ENCODE results near the gene PCDHA4.
"Not testable (repeated sequence)": the region's sequence is repeated elsewhere in the genome, so short reads cannot be mapped to it uniquely, and the experiment has no call there.

PCDHA4 gene

GRCh38 chr5:140806834-140807775, at the start of gene PCDHA4:
Gene PCDHA4, plus strand, starts transcription at chr5:140807068.
- peak; percentile 7 to 31 for DNase-seq

GRCh38 chr5:140764177-140764973, 42.5 kb upstream of the PCDHA4 start:
- no peak for DNase-seq

DNA sequence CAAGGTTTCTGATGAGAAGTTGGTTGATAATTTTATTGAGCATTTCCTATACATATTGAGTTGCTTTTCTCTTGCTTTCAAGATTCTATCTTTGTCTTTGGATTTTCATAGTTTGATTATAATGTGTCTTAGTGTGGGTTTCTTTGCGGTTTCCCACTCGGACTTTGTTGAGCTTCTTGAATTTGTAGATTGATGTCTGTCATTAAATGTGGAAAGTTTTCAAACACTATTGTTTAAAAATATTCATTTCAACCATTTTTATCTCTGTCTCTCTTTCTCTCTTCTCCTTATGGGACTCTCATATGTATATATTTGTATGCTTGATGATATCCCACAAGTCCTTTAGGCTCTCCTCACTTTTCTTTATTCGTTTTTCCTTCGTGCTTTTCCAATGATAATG, 39.4 kb upstream of the PCDHA4 start:
- DNase-seq, result no peak

- DNase-seq, result no peak
Observed at GRCh38 chr5:140780512-140780911, 26.4 kb upstream of the PCDHA4 start.

DNA sequence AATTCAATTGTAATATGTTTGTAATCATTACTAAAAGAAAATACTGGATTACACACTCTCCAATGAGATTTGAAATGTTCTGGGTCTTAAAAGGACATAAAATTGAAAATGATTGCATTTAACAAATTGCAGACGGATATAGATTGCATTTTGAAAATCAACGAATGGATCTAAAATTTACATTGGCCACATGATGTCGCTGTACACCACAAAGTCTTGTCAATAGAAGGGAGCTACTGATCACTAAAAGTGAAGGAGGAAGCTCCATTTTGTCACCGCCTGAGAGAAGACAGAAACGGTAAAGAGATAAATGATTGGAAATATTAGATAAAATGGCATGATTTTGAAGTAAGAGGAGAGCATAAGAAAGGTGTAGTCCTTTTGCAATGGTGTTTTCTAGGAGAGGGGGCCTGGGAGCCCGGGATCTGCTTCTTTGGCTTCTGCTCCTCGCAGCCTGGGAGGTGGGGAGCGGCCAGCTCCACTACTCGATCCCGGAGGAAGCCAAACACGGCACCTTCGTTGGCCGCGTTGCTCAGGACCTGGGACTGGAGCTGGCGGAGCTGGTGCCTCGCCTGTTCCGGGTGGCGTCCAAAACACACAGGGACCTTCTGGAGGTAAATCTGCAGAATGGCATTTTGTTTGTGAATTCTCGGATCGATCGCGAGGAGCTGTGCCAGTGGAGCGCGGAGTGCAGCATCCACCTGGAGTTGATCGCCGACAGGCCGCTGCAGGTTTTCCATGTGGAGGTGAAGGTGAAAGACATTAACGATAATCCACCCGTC, 20.8 kb upstream of the PCDHA4 start, which contains the start of gene PCDHA1:
TSS of gene PCDHA1 (plus strand) at position 236 of the 782 bp plus-strand sequence.
- DNase-seq, result no peak

- not testable (repeated sequence) for DNase-seq
Observed at GRCh38 chr5:140787422-140787821, 19.4 kb upstream of the PCDHA4 start.

GRCh38 chr5:140787849-140788504, 18.9 kb upstream of the PCDHA4 start:
- not testable (repeated sequence) for DNase-seq

- no peak for DNase-seq
Observed at GRCh38 chr5:140791089-140791488, 15.8 kb upstream of the PCDHA4 start.

DNA sequence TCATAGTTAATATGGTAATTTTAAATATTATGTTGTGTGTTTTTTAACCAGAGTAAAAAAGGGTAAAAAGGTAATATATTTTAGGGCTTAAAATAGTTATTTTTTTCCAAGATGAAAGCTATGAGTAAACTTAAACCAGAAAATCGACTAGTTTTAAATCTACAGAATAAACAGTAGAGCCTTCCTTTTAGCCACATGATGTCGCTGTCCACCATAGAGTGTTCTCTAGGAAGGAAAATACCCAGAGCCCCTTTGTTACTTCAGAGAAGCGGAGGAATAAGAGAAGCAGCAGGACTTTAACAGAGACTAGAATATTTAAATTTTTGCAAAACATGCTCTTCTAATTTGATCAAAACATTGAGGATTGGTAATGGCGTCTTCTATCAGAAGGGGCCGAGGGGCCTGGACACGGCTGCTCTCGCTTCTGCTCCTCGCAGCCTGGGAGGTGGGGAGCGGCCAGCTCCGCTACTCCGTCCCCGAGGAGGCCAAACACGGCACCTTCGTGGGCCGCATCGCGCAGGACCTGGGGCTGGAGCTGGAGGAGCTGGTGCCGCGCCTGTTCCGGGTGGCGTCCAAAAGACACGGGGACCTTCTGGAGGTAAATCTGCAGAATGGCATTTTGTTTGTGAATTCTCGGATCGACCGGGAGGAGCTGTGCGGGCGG, 12.1 kb upstream of the PCDHA4 start, which contains the start of gene PCDHA2:
TSS of gene PCDHA2 (plus strand) at position 258 of the 664 bp plus-strand sequence.
- no peak for DNase-seq

DNA sequence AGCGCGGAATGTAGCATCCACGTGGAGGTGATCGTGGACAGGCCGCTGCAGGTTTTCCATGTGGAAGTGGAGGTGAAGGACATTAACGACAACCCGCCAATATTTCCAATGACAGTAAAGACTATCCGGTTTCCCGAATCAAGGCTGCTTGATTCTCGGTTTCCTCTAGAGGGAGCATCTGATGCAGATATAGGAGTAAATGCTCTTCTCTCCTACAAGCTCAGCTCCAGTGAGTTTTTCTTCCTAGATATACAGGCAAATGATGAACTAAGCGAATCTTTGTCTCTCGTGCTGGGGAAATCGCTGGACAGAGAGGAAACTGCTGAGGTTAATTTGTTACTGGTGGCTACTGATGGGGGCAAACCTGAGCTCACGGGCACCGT, 11.6 kb upstream of the PCDHA4 start:
- DNase-seq, result no peak

DNA sequence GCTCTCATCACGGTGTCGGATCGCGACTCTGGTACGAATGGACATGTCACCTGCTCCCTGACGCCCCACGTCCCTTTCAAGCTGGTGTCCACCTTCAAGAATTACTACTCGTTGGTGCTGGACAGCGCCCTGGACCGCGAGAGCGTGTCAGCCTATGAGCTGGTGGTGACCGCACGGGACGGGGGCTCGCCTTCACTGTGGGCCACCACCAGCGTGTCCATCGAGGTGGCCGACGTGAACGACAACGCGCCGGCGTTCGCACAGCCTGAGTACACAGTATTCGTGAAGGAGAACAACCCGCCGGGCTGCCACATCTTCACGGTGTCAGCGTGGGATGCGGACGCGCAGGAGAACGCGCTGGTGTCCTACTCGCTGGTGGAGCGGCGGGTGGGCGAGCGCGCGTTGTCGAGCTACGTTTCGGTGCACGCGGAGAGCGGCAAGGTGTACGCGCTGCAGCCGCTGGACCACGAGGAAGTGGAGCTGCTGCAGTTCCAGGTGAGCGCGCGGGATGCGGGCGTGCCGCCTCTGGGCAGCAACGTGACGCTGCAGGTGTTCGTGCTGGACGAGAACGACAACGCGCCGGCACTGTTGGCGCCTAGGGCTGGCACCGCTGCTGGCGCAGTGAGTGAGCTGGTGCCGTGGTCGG, 10.7 kb upstream of the PCDHA4 start:
- DNase-seq, result not testable (repeated sequence)

GRCh38 chr5:140796718-140797095, 10.2 kb upstream of the PCDHA4 start:
- no peak for DNase-seq

GRCh38 chr5:140800816-140801493, 5.9 kb upstream of the PCDHA4 start, which contains the start of gene PCDHA3:
Gene PCDHA3, plus strand, starts transcription at chr5:140801057.
- no peak for DNase-seq

DNA sequence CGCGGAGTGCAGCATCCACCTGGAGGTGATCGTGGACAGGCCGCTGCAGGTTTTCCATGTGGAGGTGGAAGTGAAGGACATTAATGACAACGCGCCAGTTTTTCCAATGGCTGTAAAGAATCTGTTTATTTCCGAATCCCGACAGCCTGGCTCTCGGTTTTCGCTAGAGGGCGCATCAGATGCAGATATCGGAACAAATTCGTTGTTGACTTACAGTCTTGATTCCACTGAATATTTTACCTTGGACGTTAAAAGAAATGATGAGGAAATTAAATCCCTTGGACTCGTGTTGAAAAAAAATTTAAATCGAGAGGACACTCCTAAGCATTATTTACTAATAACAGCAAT, 5.4 kb upstream of the PCDHA4 start:
- no peak for DNase-seq

DNA sequence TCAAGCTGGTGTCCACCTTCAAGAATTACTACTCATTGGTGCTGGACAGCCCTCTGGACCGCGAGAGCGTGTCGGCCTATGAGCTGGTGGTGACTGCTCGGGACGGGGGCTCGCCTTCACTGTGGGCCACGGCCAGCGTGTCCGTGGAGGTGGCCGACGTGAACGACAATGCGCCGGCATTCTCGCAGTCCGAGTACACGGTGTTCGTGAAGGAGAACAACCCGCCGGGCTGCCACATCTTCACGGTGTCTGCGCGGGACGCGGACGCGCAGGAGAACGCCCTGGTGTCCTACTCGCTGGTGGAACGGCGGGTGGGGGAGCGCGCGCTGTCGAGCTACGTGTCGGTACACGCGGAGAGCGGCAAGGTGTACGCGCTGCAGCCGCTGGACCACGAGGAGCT, 4.5 kb upstream of the PCDHA4 start:
- not testable (repeated sequence) for DNase-seq

GRCh38 chr5:140802781-140803271, 4.0 kb upstream of the PCDHA4 start:
- no peak for DNase-seq

DNA sequence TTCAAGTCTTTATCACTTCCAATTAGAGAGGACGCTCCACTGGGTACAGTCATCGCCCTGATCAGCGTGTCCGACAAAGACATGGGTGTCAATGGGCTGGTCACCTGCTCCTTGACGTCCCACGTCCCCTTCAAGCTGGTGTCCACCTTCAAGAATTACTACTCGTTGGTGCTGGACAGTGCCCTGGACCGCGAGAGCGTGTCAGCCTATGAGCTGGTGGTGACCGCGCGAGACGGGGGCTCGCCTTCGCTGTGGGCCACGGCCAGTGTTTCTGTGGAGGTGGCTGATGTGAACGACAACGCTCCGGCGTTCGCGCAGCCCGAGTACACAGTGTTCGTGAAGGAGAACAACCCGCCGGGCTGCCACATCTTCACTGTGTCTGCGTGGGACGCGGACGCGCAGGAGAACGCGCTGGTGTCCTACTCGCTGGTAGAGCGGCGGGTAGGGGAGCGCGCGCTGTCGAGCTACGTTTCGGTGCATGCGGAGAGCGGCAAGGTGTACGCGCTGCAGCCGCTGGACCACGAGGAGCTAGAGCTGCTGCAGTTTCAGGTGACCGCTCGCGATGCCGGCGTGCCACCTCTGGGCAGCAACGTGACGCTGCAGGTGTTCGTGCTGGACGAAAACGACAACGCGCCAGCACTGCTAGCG, 1.5 kb downstream of the PCDHA4 start:
- not testable (repeated sequence) for DNase-seq

GRCh38 chr5:140808889-140809291, 2.0 kb downstream of the PCDHA4 start:
- DNase-seq, result no peak

- DNase-seq, result peak; percentile 28 to 32
Observed at GRCh38 chr5:140821375-140822280, 14.8 kb downstream of the PCDHA4 start, which contains the start of gene PCDHA5. Gene PCDHA5, plus strand, starts transcription at chr5:140821613.

All from stimulated activated CD4-positive, alpha-beta T cell treated with anti-CD3 and anti-CD28 coated beads, Interleukin-2, amount 100 ng/mL, for 48 hours (primary cell).